CD1c-positive myeloid dendritic cell (primary cell): ENCODE results near the gene ATF4.
"Not testable (repeated sequence)": the region's sequence is repeated elsewhere in the genome, so short reads cannot be mapped to it uniquely, and the experiment has no call there.

ENCODE experiments used
- DNase-seq: peaks from one replicate; pipeline ENCODE4 v3.0.0-alpha.2; 2016; ENCODE audit errors: extremely low spot score

The ATF4 gene

GRCh38 chr22:39510529-39511149 lies 9.7 kb upstream of the ATF4 start:
- DNase-seq, result no peak

- no peak for DNase-seq
Observed at GRCh38 chr22:39511226-39511625, 9.1 kb upstream of the ATF4 start.

GRCh38 chr22:39512026-39512425 lies 8.3 kb upstream of the ATF4 start:
- no peak for DNase-seq

- no peak for DNase-seq
Observed at GRCh38 chr22:39513791-39514190, 6.6 kb upstream of the ATF4 start.

- peak; percentile 67 for DNase-seq
Observed at GRCh38 chr22:39514373-39514973, 5.9 kb upstream of the ATF4 start.

- no peak for DNase-seq
Observed at GRCh38 chr22:39515266-39516050, 4.9 kb upstream of the ATF4 start.

GRCh38 chr22:39517470-39517869 lies 2.9 kb upstream of the ATF4 start:
- no peak for DNase-seq

- DNase-seq, result peak; percentile 32
Observed at GRCh38 chr22:39518144-39518786, 2.1 kb upstream of the ATF4 start.

GRCh38 chr22:39518996-39519680 lies 1.2 kb upstream of the ATF4 start:
- peak; percentile 35 for DNase-seq

- DNase-seq, result peak; percentile 99
Observed at GRCh38 chr22:39519681-39520225, 609 bp upstream of the ATF4 start.

- DNase-seq, result peak; percentile 93
Observed at GRCh38 chr22:39521106-39521885, 934 bp downstream of the ATF4 start.

- DNase-seq, result not testable (repeated sequence)
Observed at GRCh38 chr22:39522091-39522490, 1.7 kb downstream of the ATF4 start.

- DNase-seq, result no peak
Observed at GRCh38 chr22:39522567-39523300, 2.4 kb downstream of the ATF4 start.

- DNase-seq, result no peak
Observed at GRCh38 chr22:39524089-39524752, 3.9 kb downstream of the ATF4 start.

GRCh38 chr22:39524753-39525657 lies 4.6 kb downstream of the ATF4 start:
- no peak for DNase-seq

- no peak for DNase-seq
Observed at GRCh38 chr22:39525658-39525975, 5.3 kb downstream of the ATF4 start.

- DNase-seq, result peak; percentile 55
Observed at GRCh38 chr22:39526736-39527171, 6.4 kb downstream of the ATF4 start.

GRCh38 chr22:39527481-39527961 lies 7.2 kb downstream of the ATF4 start:
- no peak for DNase-seq
